HepG2 (cell line): ENCODE results near the gene DCAF7. TPM values are rescaled to one million over a fixed set of nuclear protein-coding genes. Genes with fewer than 3 reads are reported as not detected.

Source experiments
- CSRNP1 ChIP-seq: sonication (generic); formaldehyde crosslinking; IDR thresholded peaks from 2 replicates; pipeline ENCODE4 v1.8.1; 2023; ENCODE audit warnings: mild to moderate bottlenecking, missing genetic modification reagents
- DDIT3 ChIP-seq: sonication (generic); formaldehyde crosslinking; IDR thresholded peaks from 2 replicates; pipeline ENCODE4 v1.4.0; 2020; ENCODE audit warnings: mild to moderate bottlenecking, missing genetic modification reagents
- DR1 ChIP-seq: sonication (generic); formaldehyde crosslinking; IDR thresholded peaks from 2 replicates; pipeline ENCODE4 v1.8.0; 2021; ENCODE audit warnings: mild to moderate bottlenecking, missing genetic modification reagents, inconsistent platforms
- ELF3 ChIP-seq: IDR thresholded peaks from 2 replicates; pipeline ENCODE4 v1.6.1; 2016; ENCODE audit warnings: missing genetic modification reagents, missing compliant biosample characterization
- HDAC1 ChIP-seq: sonication (generic); formaldehyde crosslinking; IDR thresholded peaks from 2 replicates; pipeline ENCODE4 v1.5.1; 2020; ENCODE audit warnings: mild to moderate bottlenecking, missing genetic modification reagents
- MAZ ChIP-seq, 2 experiments: sonication (generic) in 1 of 2; formaldehyde crosslinking in 1 of 2; IDR thresholded peaks; 2 replicates each; pipeline versions ENCODE4 v1.5.0 to v1.6.1; 2012 to 2020; ENCODE audit warnings: low read depth in 2 of 2, mild to moderate bottlenecking in 2 of 2, borderline replicate concordance in 1 of 2, improper control_type of control experiment in 1 of 2, low read length in 1 of 2, missing genetic modification reagents in 1 of 2, moderate library complexity in 1 of 2
- NAIF1 ChIP-seq: sonication (generic); formaldehyde crosslinking; IDR thresholded peaks from 2 replicates; pipeline ENCODE4 v1.5.0; 2020; ENCODE audit warnings: mild to moderate bottlenecking, missing genetic modification reagents, borderline replicate concordance
- RARG ChIP-seq: sonication (generic); formaldehyde crosslinking; IDR thresholded peaks from 2 replicates; pipeline ENCODE4 v1.4.0; 2020; ENCODE audit warnings: low read depth, mild to moderate bottlenecking, missing genetic modification reagents
- SAP130 ChIP-seq: IDR thresholded peaks from 2 replicates; pipeline ENCODE4 v1.6.1; 2016; ENCODE audit warnings: low read depth
- STAT5B ChIP-seq: sonication (generic); formaldehyde crosslinking; IDR thresholded peaks from 2 replicates; pipeline ENCODE4 v1.4.0; 2020; ENCODE audit warnings: missing genetic modification reagents
- TBX2 ChIP-seq: sonication (generic); formaldehyde crosslinking; IDR thresholded peaks from 2 replicates; pipeline ENCODE4 v1.5.0; 2020; ENCODE audit warnings: missing genetic modification reagents, mild to moderate bottlenecking, borderline replicate concordance
- ZBTB26 ChIP-seq: IDR thresholded peaks from 2 replicates; pipeline ENCODE4 v1.6.1; 2016; ENCODE audit warnings: missing compliant biosample characterization, missing genetic modification reagents, borderline replicate concordance
- ZNF180 ChIP-seq: sonication (generic); formaldehyde crosslinking; IDR thresholded peaks from 2 replicates; pipeline ENCODE4 v1.4.0; 2020; ENCODE audit warnings: low read depth, missing genetic modification reagents, borderline replicate concordance
- ZNF296 ChIP-seq: sonication (generic); formaldehyde crosslinking; conservative IDR thresholded peaks from 2 replicates; pipeline ENCODE4 v1.5.0; 2020; ENCODE audit warnings: mild to moderate bottlenecking, missing genetic modification reagents
- ZNF484 ChIP-seq: sonication (generic); formaldehyde crosslinking; IDR thresholded peaks from 2 replicates; pipeline ENCODE4 v1.5.1; 2020; ENCODE audit warnings: mild to moderate bottlenecking, low read depth, missing genetic modification reagents, borderline replicate concordance
- ZNF615 ChIP-seq: sonication (generic); formaldehyde crosslinking; IDR thresholded peaks from 2 replicates; pipeline ENCODE4 v1.5.0; 2020; ENCODE audit warnings: mild to moderate bottlenecking, missing genetic modification reagents, borderline replicate concordance
- ZNF639 ChIP-seq: conservative IDR thresholded peaks from 2 replicates; pipeline ENCODE4 v1.6.1; 2018; ENCODE audit warnings: missing genetic modification reagents
- polyA plus RNA-seq, 8 experiments: library from polyadenylated mRNA; depleted of rRNA in 3 of 8; stranded (reverse) in 7 of 8; unstranded in 1 of 8; fragments of >200 nt; fragmentation: Illumina TruSeq in 4 of 8; extraction: Trizol in 4 of 8; gene quantifications; 2 replicates each; pipeline versions ENCODE4 v1.2.1 to v1.2.3, GENCODE V29; 2011 to 2016; ENCODE audit warnings: low read depth in 4 of 8, missing spikeins in 1 of 8, mixed read lengths in 1 of 8; ENCODE audit not compliant: insufficient read depth in 1 of 8
- total RNA-seq, 5 experiments: library from RNA; depleted of rRNA; stranded (reverse); fragments of >200 nt; fragmentation: Illumina TruSeq; extraction: Trizol; gene quantifications; 2 replicates each; pipeline ENCODE4 v1.2.3, GENCODE V29; 2016; ENCODE audit warnings: low read depth in 1 of 5
- TF ChIP-seq, protein P1 (sequence below): sonication (generic); formaldehyde crosslinking; IDR thresholded peaks from 2 replicates; pipeline ENCODE4 v1.8.0; 2022; ENCODE audit warnings: missing genetic modification reagents, low read depth, mild to moderate bottlenecking, borderline replicate concordance
- TF ChIP-seq, protein P2 (sequence below): sonication (generic); formaldehyde crosslinking; conservative IDR thresholded peaks from 2 replicates; pipeline ENCODE4 v1.5.0; 2020; ENCODE audit warnings: missing genetic modification reagents
- TF ChIP-seq, protein P3 (sequence below): sonication (generic); formaldehyde crosslinking; IDR thresholded peaks from 2 replicates; pipeline ENCODE4 v1.4.0; 2020; ENCODE audit warnings: missing genetic modification reagents

Gene DCAF7
- total and polyA plus RNA-seq, 2 of the 13 experiments (the other 11 are each of a cell fraction or from before 2014, with no cell fraction given): 55.2 to 73.4 TPM

DNA sequence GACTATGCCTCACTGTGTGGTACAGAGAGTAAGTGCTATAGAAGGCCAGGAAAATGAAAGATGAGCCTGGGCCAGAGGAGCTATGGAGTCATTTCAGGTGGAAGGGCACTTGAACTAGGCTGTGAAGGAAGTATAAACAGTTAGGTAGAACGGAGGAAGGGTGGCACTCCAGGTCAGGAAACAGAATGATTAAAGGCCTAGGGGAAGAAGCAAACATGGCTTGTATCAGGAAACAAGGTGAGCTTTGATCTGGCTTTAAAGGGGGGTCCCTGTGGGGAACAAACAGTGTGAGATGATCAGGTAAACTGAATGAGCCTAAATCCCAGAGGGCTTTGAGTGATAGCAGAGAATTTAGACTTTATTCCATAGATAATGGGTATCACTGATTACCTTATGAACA is 88.8 kb downstream of the DCAF7 start (continued):
- no peak for TF ChIP-seq MAZ (IDR thresholded peaks at IDR 0.05; ENCODE audit: borderline replicate concordance, low read depth, low read length)
- TF ChIP-seq MAZ (CRISPR knock-in tag; IDR thresholded peaks at IDR 0.05; ENCODE audit: low read depth): no peak
- TF ChIP-seq, protein P1, sequence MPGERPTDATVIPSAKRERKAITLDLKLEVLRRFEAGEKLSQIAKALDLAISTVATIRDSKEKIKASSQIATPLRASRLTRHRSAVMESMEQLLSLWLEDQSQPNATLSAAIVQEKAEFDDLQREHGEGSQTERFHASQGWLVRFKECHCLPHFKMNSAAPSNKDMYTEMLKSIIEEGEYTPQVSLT (CRISPR knock-in tag): no peak
- no peak for TF ChIP-seq CSRNP1
- no peak for TF ChIP-seq ZNF180 (CRISPR knock-in tag)
- no peak for TF ChIP-seq DR1
- no peak for TF ChIP-seq ZNF615 (CRISPR knock-in tag)
- TF ChIP-seq STAT5B (CRISPR knock-in tag): no peak
- peak; percentile 73; the same call in 1 of the 2 replicates for TF ChIP-seq ELF3
- no peak for TF ChIP-seq NAIF1
- no peak for TF ChIP-seq ZNF484 (CRISPR knock-in tag)
- TF ChIP-seq SAP130 (CRISPR knock-in tag): 0 out of 2 replicates have a peak, but pooled peaks have one; percentile 31
- no peak for TF ChIP-seq HDAC1 (CRISPR knock-in tag)
- TF ChIP-seq RARG (CRISPR knock-in tag): no peak
- TF ChIP-seq, protein P2, sequence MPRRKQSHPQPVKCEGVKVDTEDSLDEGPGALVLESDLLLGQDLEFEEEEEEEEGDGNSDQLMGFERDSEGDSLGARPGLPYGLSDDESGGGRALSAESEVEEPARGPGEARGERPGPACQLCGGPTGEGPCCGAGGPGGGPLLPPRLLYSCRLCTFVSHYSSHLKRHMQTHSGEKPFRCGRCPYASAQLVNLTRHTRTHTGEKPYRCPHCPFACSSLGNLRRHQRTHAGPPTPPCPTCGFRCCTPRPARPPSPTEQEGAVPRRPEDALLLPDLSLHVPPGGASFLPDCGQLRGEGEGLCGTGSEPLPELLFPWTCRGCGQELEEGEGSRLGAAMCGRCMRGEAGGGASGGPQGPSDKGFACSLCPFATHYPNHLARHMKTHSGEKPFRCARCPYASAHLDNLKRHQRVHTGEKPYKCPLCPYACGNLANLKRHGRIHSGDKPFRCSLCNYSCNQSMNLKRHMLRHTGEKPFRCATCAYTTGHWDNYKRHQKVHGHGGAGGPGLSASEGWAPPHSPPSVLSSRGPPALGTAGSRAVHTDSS (CRISPR knock-in tag): no peak
- TF ChIP-seq DDIT3: no peak
- TF ChIP-seq ZNF639 (CRISPR knock-in tag): no peak
- no peak for TF ChIP-seq ZBTB26 (CRISPR knock-in tag)
- TF ChIP-seq TBX2 (CRISPR knock-in tag): no peak; the same call in 1 of the 2 replicates
- TF ChIP-seq, protein P3, sequence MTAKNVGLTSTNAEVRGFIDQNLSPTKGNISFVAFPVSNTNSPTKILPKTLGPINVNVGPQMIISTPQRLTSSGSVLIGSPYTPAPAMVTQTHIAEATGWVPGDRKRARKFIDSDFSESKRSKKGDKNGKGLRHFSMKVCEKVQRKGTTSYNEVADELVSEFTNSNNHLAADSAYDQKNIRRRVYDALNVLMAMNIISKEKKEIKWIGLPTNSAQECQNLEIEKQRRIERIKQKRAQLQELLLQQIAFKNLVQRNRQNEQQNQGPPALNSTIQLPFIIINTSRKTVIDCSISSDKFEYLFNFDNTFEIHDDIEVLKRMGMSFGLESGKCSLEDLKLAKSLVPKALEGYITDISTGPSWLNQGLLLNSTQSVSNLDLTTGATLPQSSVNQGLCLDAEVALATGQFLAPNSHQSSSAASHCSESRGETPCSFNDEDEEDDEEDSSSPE (CRISPR knock-in tag): no peak
- no peak for TF ChIP-seq ZNF296 (CRISPR knock-in tag)
